Thoracic aorta (tissue), 2 donors: ENCODE measurements around the gene CREB1. TPM values are rescaled to one million over a fixed set of nuclear protein-coding genes. Genes with fewer than 3 reads are reported as not detected.
"Not testable (repeated sequence)": the region's sequence is repeated elsewhere in the genome, so short reads cannot be mapped to it uniquely, and the experiment has no call there.

Experiments
- ATAC-seq: fragments of 150-250 bp; one replicate; pipeline ENCODE4 v1.8.0; 2017; ENCODE audit warnings: low read depth; ENCODE audit not compliant: insufficient number of reproducible peaks, low FRiP score
- DNase-seq: peaks from one replicate; pipeline ENCODE4 v3.0.0-alpha.2; 2020; ENCODE audit warnings: low spot score
- H3K27ac ChIP-seq, 2 donors: fragments of 200-600 bp; sonication (generic); 1 replicate in 1 of 2; 2 replicates in 1 of 2; pipeline ENCODE4 v1.5.1; 2016; ENCODE audit warnings: mild to moderate bottlenecking in 2 of 2, moderate library complexity in 2 of 2
- H3K27me3 ChIP-seq: fragments of 200-600 bp; sonication (generic); replicated peaks from 2 replicates; pipeline ENCODE4 v1.6.0; 2016; ENCODE audit warnings: mild to moderate bottlenecking; ENCODE audit not compliant: insufficient read depth
- H3K36me3 ChIP-seq: fragments of 200-600 bp; sonication (generic); one replicate; pipeline ENCODE4 v1.5.1; 2016
- H3K4me1 ChIP-seq, 2 donors: fragments of 200-600 bp; sonication (generic); 1 replicate in 1 of 2; 2 replicates in 1 of 2; pipeline versions ENCODE4 v1.5.1 to v1.6.0; 2016; ENCODE audit warnings: low read depth in 2 of 2, mild to moderate bottlenecking in 1 of 2; ENCODE audit not compliant: control insufficient read depth in 1 of 2
- H3K4me3 ChIP-seq: fragments of 200-600 bp; sonication (generic); 2 replicates; pipeline ENCODE4 v1.5.1; 2016; ENCODE audit warnings: mild to moderate bottlenecking
- H3K9me3 ChIP-seq: fragments of 200-600 bp; sonication (generic); 2 replicates; pipeline ENCODE4 v1.5.1; 2016
- CTCF ChIP-seq: fragments of 200-600 bp; sonication (generic); IDR thresholded peaks from one replicate; pipeline ENCODE4 v1.5.1; 2019; ENCODE audit warnings: antibody characterized with exemption
- total RNA-seq, 2 donors: library from RNA; depleted of rRNA; stranded (reverse); fragments of >200 nt; gene quantifications; one replicate each; pipeline versions ENCODE4 v1.1.0 to v1.2.3, GENCODE V29; 2016

CREB1 gene
- total RNA-seq, 2 donors from 2014 or later: 37.1 to 49.0 TPM

- H3K4me1 ChIP-seq: no peaks in the 10 kb centered on the region
- TF ChIP-seq CTCF: no peak
Observed at GRCh38 chr2:207633686-207634085, 103.9 kb downstream of the CREB1 start.

GRCh38 chr2:207635468-207636200 is 105.9 kb downstream of the CREB1 start:
- Histone ChIP-seq H3K4me3 (no peak overlapping the region), H3K4me1 (no peaks in the 10 kb centered on the region), H3K36me3 (no peaks in the 10 kb centered on the region), H3K27me3 (no peaks in the 10 kb centered on the region), H3K9me3 (peaks cover 2% of the 10 kb centered on the region), H3K27ac (no peak overlapping the region)
- no peak for DNase-seq
- no peak for TF ChIP-seq CTCF
- no peak for ATAC-seq

More at GRCh38 chr2:207633686-207634085, 103.9 kb downstream of the CREB1 start:
- H3K36me3 ChIP-seq: no peaks in the 10 kb centered on the region
- no peak for ATAC-seq
- no peak overlapping the region for H3K27ac ChIP-seq
- H3K27me3 ChIP-seq: no peaks in the 10 kb centered on the region
- H3K4me3 ChIP-seq: no peak overlapping the region
- no peaks in the 10 kb centered on the region for H3K9me3 ChIP-seq
- no peak for DNase-seq

GRCh38 chr2:207639288-207639687 is 109.5 kb downstream of the CREB1 start:
- not testable (repeated sequence) for H3K4me1 ChIP-seq, H3K4me3 ChIP-seq, ATAC-seq, H3K9me3 ChIP-seq, DNase-seq, H3K27ac ChIP-seq, H3K36me3 ChIP-seq, H3K27me3 ChIP-seq

GRCh38 chr2:207640160-207640559 is 110.4 kb downstream of the CREB1 start:
- Histone ChIP-seq H3K9me3 (peaks cover 2% of the 10 kb centered on the region), H3K4me1 (no peaks in the 10 kb centered on the region), H3K27ac (no peak overlapping the region), H3K4me3 (no peak overlapping the region), H3K27me3 (no peaks in the 10 kb centered on the region), H3K36me3 (no peaks in the 10 kb centered on the region)
- no peak for TF ChIP-seq CTCF
- DNase-seq (no peak), ATAC-seq (no peak)

GRCh38 chr2:207640661-207641060 is 110.9 kb downstream of the CREB1 start:
- DNase-seq (no peak), ATAC-seq (no peak)
- no peaks in the 10 kb centered on the region for H3K36me3 ChIP-seq
- no peaks in the 10 kb centered on the region for H3K4me1 ChIP-seq
- no peak overlapping the region for H3K4me3 ChIP-seq
- H3K27me3 ChIP-seq: no peaks in the 10 kb centered on the region
- peaks cover 2% of the 10 kb centered on the region for H3K9me3 ChIP-seq
- H3K27ac ChIP-seq: no peak overlapping the region
- TF ChIP-seq CTCF: no peak

- DNase-seq (no peak), ATAC-seq (no peak)
- Histone ChIP-seq H3K4me3 (no peak overlapping the region), H3K36me3 (no peaks in the 10 kb centered on the region), H3K27me3 (no peaks in the 10 kb centered on the region), H3K27ac (no peak overlapping the region), H3K9me3 (peaks cover 2% of the 10 kb centered on the region), H3K4me1 (no peaks in the 10 kb centered on the region)
- TF ChIP-seq CTCF: no peak
Observed at GRCh38 chr2:207643892-207644291, 114.1 kb downstream of the CREB1 start.

GRCh38 chr2:207646582-207646981 is 116.8 kb downstream of the CREB1 start:
- DNase-seq: not testable (repeated sequence)

More at GRCh38 chr2:207646582-207646981, 116.8 kb downstream of the CREB1 start:
- not testable (repeated sequence) for ATAC-seq, H3K4me3 ChIP-seq, H3K27me3 ChIP-seq, H3K36me3 ChIP-seq, H3K4me1 ChIP-seq, H3K27ac ChIP-seq, H3K9me3 ChIP-seq
